Neural cell (in vitro differentiated cells): ENCODE measurements around the gene BORCS5. TPM values are rescaled to one million over a fixed set of nuclear protein-coding genes. Genes with fewer than 3 reads are reported as not detected.

ENCODE experiments used
- H2AFZ ChIP-seq: fragments of 200-600, 300-800 bp; sonication (generic), shearing (Covaris generic); 2 replicates; pipeline ENCODE4 v1.6.0; 2014; ENCODE audit warnings: low read depth, mild to moderate bottlenecking, antibody characterized with exemption, low read length, moderate library complexity
- H3F3A ChIP-seq: fragments of 200-600 bp; shearing (Covaris generic); 2 replicates; pipeline ENCODE4 v1.6.1; 2016; ENCODE audit warnings: mild to moderate bottlenecking, moderate library complexity, mixed read lengths, antibody characterized with exemption, low read length; ENCODE audit not compliant: insufficient read depth, poor library complexity, severe bottlenecking
- H3K27ac ChIP-seq: fragments of 200-600, 300-800 bp; sonication (generic), shearing (Covaris generic); 2 replicates; pipeline ENCODE4 v1.5.1; 2014; ENCODE audit warnings: mild to moderate bottlenecking, low read length, moderate library complexity
- H3K27me3 ChIP-seq: fragments of 300-800, 200-600 bp; sonication (generic), shearing (Covaris generic); 2 replicates; pipeline ENCODE4 v1.6.0; 2014; ENCODE audit warnings: mild to moderate bottlenecking, low read depth, low read length, moderate library complexity; ENCODE audit not compliant: insufficient read depth
- H3K36me3 ChIP-seq: fragments of 300-800, 200-600 bp; sonication (generic), shearing (Covaris generic); 2 replicates; pipeline ENCODE4 v1.5.1; 2014; ENCODE audit warnings: mild to moderate bottlenecking, antibody characterized with exemption, low read length, moderate library complexity; ENCODE audit not compliant: insufficient read depth
- H3K4me2 ChIP-seq: fragments of 300-800, 200-600 bp; sonication (generic), shearing (Covaris generic); 2 replicates; pipeline ENCODE4 v1.6.0; 2014; ENCODE audit warnings: mild to moderate bottlenecking, low read length
- H3K4me3 ChIP-seq: fragments of 300-800, 200-600 bp; sonication (generic), shearing (Covaris generic); 2 replicates; pipeline ENCODE4 v1.5.1; 2014; ENCODE audit warnings: mild to moderate bottlenecking, low read length, moderate library complexity
- H3K79me2 ChIP-seq: fragments of 200-600 bp; shearing (Covaris generic); replicated peaks from 2 replicates; pipeline ENCODE4 v1.6.0; 2014; ENCODE audit warnings: mild to moderate bottlenecking, low read length, moderate library complexity; ENCODE audit not compliant: insufficient read depth
- H3K9ac ChIP-seq: fragments of 300-800, 200-600 bp; sonication (generic), shearing (Covaris generic); 2 replicates; pipeline ENCODE4 v1.6.1; 2016; ENCODE audit warnings: mild to moderate bottlenecking, low read length, mixed read lengths
- H3K9me2 ChIP-seq: fragments of 200-600 bp; shearing (Covaris generic); 2 replicates; pipeline ENCODE4 v1.6.1; 2016; ENCODE audit warnings: mild to moderate bottlenecking, low read length, mixed read lengths; ENCODE audit not compliant: insufficient read depth
- H3K9me3 ChIP-seq: fragments of 200-600, 300-800 bp; sonication (generic), shearing (Covaris generic); 2 replicates; pipeline ENCODE4 v1.6.1; 2016; ENCODE audit warnings: mild to moderate bottlenecking, mixed run types, low read length, moderate library complexity, mixed read lengths
- H4K20me1 ChIP-seq: fragments of 200-600 bp; shearing (Covaris generic); 2 replicates; pipeline ENCODE4 v1.6.1; 2016; ENCODE audit warnings: mild to moderate bottlenecking, mixed run types; ENCODE audit not compliant: insufficient read depth
- EP300 ChIP-seq: fragments of 450-650 bp; conservative IDR thresholded peaks from 2 replicates; pipeline ENCODE4 v1.6.1; 2014; ENCODE audit warnings: antibody characterized with exemption, mild to moderate bottlenecking, moderate library complexity; ENCODE audit not compliant: poor library complexity, severe bottlenecking
- EZH2 ChIP-seq: fragments of 200-600, 300-800 bp; shearing (Covaris generic), sonication (generic); IDR thresholded peaks from 2 replicates; pipeline ENCODE4 v1.6.1; 2014; ENCODE audit warnings: antibody characterized with exemption, low read length, borderline replicate concordance, mild to moderate bottlenecking; ENCODE audit not compliant: insufficient read depth, poor library complexity, severe bottlenecking
- MXI1 ChIP-seq: fragments of 450-650 bp; conservative IDR thresholded peaks from 2 replicates; pipeline ENCODE4 v1.6.1; 2014; ENCODE audit warnings: antibody characterized with exemption, mild to moderate bottlenecking; ENCODE audit not compliant: poor library complexity, severe bottlenecking
- POLR2AphosphoS5 ChIP-seq: IDR thresholded peaks from 2 replicates; pipeline ENCODE4 v1.6.1; 2012
- RAD21 ChIP-seq: fragments of 450-650 bp; conservative IDR thresholded peaks from 2 replicates; pipeline ENCODE4 v1.6.1; 2014; ENCODE audit warnings: antibody characterized with exemption, mild to moderate bottlenecking, moderate library complexity
- SMC3 ChIP-seq: fragments of 450-650 bp; conservative IDR thresholded peaks from 2 replicates; pipeline ENCODE4 v1.6.1; 2014; ENCODE audit warnings: antibody characterized with exemption, mild to moderate bottlenecking, moderate library complexity; ENCODE audit not compliant: poor library complexity
- TAF1 ChIP-seq: IDR thresholded peaks from 2 replicates; pipeline ENCODE4 v1.6.1; 2012; ENCODE audit warnings: low read depth
- polyA plus RNA-seq: library from polyadenylated mRNA; depleted of rRNA; stranded (reverse); fragments of >200 nt; gene quantifications from 2 replicates; pipeline ENCODE4 v1.2.3, GENCODE V29; 2014
- TF ChIP-seq, protein P1 (sequence below): IDR thresholded peaks from 2 replicates; pipeline ENCODE4 v1.6.1; 2012; ENCODE audit warnings: borderline replicate concordance
- TF ChIP-seq, protein P2 (sequence below): fragments of 450-650 bp; IDR thresholded peaks from 2 replicates; pipeline ENCODE4 v1.5.1; 2014; ENCODE audit warnings: antibody characterized with exemption, mild to moderate bottlenecking, moderate library complexity; ENCODE audit not compliant: poor library complexity, severe bottlenecking

BORCS5 gene
- polyA plus RNA-seq, 1 donor from 2014 or later, result 14.2 TPM

DNA sequence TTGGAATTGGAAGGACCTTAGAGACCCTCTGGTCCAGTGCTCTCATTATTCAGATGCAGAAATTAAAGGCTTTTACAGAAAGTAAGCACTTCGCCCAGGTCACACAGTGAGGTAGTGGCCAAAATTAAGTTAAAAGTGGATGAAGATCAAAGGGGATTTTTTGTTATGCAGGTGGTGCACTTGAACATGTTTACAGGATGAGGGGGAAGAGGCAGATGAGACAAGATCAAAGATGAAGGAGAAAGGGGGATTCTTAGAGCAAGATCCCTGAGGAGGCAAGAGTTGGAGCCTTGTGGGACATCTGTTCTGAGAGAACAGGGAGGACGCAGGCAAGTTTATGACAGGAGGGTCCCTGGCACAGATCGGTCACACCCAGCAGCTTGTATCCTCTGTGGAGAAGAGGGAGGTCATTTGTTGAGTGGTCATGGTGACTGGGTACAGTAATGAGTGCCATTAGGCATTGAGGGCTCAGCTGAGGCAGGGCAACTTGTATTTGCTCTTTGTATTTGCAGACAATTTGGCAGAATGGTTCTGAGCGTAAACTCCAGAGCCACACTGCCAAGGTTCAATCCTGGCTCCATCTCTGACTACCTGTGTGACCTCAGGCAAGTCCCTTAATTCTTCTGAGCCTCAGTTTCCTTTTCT lies 84.0 kb downstream of the BORCS5 start:
- H2AFZ ChIP-seq, result no peak overlapping the region
- H3K4me2 ChIP-seq, result no peak overlapping the region
- H3F3A ChIP-seq, result no peaks in the 10 kb centered on the region
- no peaks in the 10 kb centered on the region for H3K9me3 ChIP-seq
- H3K4me3 ChIP-seq, result no peak overlapping the region
- H3K36me3 ChIP-seq, result no peaks in the 10 kb centered on the region
- H3K27ac ChIP-seq, result no peak overlapping the region
- H4K20me1 ChIP-seq, result no peaks in the 10 kb centered on the region
- H3K27me3 ChIP-seq, result no peaks in the 10 kb centered on the region
- no peaks in the 10 kb centered on the region for H3K9me2 ChIP-seq
- H3K9ac ChIP-seq, result no peak overlapping the region
- no peaks in the 10 kb centered on the region for H3K79me2 ChIP-seq
- TF ChIP-seq MXI1 (no peak), EZH2 (no peak), SMC3 (no peak), POLR2AphosphoS5 (no peak), TAF1 (no peak), EP300 (no peak)
- TF ChIP-seq, protein P1, sequence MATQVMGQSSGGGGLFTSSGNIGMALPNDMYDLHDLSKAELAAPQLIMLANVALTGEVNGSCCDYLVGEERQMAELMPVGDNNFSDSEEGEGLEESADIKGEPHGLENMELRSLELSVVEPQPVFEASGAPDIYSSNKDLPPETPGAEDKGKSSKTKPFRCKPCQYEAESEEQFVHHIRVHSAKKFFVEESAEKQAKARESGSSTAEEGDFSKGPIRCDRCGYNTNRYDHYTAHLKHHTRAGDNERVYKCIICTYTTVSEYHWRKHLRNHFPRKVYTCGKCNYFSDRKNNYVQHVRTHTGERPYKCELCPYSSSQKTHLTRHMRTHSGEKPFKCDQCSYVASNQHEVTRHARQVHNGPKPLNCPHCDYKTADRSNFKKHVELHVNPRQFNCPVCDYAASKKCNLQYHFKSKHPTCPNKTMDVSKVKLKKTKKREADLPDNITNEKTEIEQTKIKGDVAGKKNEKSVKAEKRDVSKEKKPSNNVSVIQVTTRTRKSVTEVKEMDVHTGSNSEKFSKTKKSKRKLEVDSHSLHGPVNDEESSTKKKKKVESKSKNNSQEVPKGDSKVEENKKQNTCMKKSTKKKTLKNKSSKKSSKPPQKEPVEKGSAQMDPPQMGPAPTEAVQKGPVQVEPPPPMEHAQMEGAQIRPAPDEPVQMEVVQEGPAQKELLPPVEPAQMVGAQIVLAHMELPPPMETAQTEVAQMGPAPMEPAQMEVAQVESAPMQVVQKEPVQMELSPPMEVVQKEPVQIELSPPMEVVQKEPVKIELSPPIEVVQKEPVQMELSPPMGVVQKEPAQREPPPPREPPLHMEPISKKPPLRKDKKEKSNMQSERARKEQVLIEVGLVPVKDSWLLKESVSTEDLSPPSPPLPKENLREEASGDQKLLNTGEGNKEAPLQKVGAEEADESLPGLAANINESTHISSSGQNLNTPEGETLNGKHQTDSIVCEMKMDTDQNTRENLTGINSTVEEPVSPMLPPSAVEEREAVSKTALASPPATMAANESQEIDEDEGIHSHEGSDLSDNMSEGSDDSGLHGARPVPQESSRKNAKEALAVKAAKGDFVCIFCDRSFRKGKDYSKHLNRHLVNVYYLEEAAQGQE, result no peak
- TF ChIP-seq, protein P2, sequence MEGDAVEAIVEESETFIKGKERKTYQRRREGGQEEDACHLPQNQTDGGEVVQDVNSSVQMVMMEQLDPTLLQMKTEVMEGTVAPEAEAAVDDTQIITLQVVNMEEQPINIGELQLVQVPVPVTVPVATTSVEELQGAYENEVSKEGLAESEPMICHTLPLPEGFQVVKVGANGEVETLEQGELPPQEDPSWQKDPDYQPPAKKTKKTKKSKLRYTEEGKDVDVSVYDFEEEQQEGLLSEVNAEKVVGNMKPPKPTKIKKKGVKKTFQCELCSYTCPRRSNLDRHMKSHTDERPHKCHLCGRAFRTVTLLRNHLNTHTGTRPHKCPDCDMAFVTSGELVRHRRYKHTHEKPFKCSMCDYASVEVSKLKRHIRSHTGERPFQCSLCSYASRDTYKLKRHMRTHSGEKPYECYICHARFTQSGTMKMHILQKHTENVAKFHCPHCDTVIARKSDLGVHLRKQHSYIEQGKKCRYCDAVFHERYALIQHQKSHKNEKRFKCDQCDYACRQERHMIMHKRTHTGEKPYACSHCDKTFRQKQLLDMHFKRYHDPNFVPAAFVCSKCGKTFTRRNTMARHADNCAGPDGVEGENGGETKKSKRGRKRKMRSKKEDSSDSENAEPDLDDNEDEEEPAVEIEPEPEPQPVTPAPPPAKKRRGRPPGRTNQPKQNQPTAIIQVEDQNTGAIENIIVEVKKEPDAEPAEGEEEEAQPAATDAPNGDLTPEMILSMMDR, result no peak

DNA sequence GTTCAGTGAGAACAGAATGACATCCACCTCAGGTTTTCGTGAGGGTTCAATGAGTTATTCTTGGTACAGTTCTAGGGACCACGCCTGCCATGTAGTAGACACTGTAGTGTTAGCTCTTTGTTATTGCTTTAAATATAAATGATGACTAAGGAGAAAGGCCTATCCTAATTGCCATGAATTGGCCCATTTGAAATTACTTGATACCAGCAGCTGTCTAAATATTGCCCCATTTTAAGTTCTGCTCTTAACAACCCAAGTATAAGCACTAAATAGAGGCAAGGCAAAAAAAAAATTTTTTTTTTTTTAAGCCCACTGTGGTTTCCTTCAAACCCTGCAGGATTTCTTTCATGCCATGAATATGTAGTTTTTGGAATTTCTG lies 84.5 kb downstream of the BORCS5 start:
- Histone ChIP-seq H3K4me3 (no peak overlapping the region), H2AFZ (no peak overlapping the region), H3K79me2 (no peaks in the 10 kb centered on the region), H3K27ac (no peak overlapping the region), H3K36me3 (no peaks in the 10 kb centered on the region), H3F3A (no peaks in the 10 kb centered on the region), H3K9me2 (no peaks in the 10 kb centered on the region), H3K4me2 (no peak overlapping the region), H3K9me3 (no peaks in the 10 kb centered on the region), H4K20me1 (no peaks in the 10 kb centered on the region), H3K9ac (no peak overlapping the region), H3K27me3 (no peaks in the 10 kb centered on the region)
- TF ChIP-seq EZH2 (no peak), SMC3 (no peak), MXI1 (no peak), POLR2AphosphoS5 (no peak), RAD21 (no peak), TAF1 (no peak), EP300 (no peak)
- TF ChIP-seq, protein P2, result no peak
- TF ChIP-seq, protein P1, result no peak
